ENCODE measurements around the gene FGD2.

Gene FGD2

DNA sequence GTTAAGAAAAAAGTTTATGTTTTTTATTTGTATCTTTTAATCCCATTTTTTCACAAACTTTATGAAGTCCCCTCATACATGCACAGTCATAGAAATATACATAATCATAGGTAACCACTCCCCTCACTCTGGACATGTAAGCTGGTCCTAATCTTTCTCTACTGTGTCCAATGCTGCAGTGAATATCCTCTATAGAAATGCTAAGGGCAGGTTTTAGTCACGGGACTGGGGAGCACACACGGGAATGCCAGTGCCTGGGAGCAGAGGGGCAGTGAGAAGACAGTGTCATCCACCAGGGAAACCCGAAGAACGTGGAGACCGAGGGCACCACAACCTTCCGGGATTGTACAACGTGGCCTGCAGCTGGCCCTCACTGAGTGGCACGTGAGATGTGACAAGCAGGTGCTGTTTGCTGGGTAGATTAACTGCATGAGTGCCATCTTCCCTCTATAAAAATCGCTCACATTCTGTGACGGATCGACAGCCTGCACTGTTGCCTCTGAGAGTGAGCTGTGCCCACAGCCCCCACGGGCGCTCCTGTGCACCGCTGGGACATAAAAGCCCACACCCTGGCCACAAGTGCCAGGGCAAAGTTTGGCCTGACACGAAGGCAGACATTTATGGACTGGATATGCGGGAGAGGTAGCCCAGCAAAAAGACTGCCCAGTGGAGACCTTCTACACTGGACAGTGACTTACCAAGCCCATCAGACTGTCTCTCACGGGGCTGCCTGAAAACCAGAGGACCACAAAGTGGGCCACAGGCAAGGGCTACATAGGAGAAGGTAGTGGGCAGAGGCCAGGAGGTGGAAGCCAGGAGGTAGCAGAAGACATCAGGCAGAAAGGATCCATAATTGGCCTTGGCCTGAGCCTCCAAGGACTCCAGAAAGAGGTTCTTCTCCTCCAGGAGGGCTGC is 63.2 kb downstream of the FGD2 start:
- TF ChIP-seq, protein P1, sequence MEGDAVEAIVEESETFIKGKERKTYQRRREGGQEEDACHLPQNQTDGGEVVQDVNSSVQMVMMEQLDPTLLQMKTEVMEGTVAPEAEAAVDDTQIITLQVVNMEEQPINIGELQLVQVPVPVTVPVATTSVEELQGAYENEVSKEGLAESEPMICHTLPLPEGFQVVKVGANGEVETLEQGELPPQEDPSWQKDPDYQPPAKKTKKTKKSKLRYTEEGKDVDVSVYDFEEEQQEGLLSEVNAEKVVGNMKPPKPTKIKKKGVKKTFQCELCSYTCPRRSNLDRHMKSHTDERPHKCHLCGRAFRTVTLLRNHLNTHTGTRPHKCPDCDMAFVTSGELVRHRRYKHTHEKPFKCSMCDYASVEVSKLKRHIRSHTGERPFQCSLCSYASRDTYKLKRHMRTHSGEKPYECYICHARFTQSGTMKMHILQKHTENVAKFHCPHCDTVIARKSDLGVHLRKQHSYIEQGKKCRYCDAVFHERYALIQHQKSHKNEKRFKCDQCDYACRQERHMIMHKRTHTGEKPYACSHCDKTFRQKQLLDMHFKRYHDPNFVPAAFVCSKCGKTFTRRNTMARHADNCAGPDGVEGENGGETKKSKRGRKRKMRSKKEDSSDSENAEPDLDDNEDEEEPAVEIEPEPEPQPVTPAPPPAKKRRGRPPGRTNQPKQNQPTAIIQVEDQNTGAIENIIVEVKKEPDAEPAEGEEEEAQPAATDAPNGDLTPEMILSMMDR (IDR thresholded peaks at IDR 0.05; ENCODE audit: low read depth, low read length): no peak
- H3K4me3 ChIP-seq (ENCODE audit: low read depth, low read length): no peak overlapping the region

DNA sequence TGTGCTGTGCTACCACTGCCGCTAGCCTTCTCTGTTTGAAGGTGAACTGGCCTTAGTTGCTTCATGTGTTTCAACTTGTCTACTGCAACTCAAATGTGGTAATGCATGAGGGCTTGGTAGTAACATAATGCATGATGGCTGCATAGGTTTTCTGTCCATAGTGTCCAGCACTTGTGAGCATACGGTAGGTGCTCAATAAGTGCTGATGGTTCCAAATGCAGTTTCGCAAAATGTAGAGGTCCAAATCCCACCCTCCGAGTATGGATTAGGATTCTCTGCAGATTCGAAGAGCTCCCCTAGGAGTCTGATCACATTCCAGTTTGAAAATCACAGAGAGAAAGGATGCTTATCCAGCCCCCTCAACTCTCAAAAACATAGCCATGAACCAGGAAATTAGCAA is 64.2 kb downstream of the FGD2 start:
- no peak overlapping the region for H3K4me3 ChIP-seq (ENCODE audit: low read depth, low read length)
- TF ChIP-seq, protein P1 (IDR thresholded peaks at IDR 0.05; ENCODE audit: low read depth, low read length): no peak

- H3K4me3 ChIP-seq (ENCODE audit: low read depth, low read length): no peak overlapping the region
- TF ChIP-seq, protein P1 (IDR thresholded peaks at IDR 0.05; ENCODE audit: low read depth, low read length): no peak
These were observed 67.1 kb downstream of the FGD2 start for GRCh38 chr6:37072526-37072925.

- TF ChIP-seq, protein P1 (IDR thresholded peaks at IDR 0.05; ENCODE audit: low read depth, low read length): no peak
- H3K4me3 ChIP-seq (ENCODE audit: low read depth, low read length): no peak overlapping the region
These were observed 68.8 kb downstream of the FGD2 start for GRCh38 chr6:37074053-37074827.

GRCh38 chr6:37077191-37077904 is 71.9 kb downstream of the FGD2 start:
- H3K4me3 ChIP-seq (ENCODE audit: low read depth, low read length): no peak overlapping the region
- TF ChIP-seq, protein P1 (IDR thresholded peaks at IDR 0.05; ENCODE audit: low read depth, low read length): no peak

DNA sequence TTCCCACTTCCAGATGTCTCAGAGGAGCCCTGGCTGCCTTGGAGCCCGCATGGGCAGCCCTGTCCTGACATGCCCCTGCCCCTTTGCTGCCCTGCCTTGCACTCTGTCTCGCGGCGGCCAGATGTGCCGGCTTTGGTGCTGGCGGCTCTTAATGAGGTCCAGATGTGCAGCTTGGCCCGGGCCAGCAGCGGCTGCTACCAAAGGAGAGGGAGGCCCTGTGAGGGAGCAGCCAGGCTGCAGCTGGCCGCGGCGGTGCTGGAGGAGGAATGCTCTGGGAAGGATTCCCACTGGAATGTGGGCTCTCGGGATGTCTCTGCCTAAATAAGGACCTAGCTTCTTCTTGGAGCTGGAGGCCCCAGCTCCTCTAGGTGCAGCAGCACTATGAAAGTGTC is 72.4 kb downstream of the FGD2 start:
- TF ChIP-seq, protein P1 (IDR thresholded peaks at IDR 0.05; ENCODE audit: low read depth, low read length): no peak
- no peak overlapping the region for H3K4me3 ChIP-seq (ENCODE audit: low read depth, low read length)

Measured in WI38 (cell line).